ENCODE data around the gene TTC23.
A peak's percentile ranks its signal among the peaks of the same experiment; 100 is the strongest.
"Not testable (repeated sequence)": the region's sequence is repeated elsewhere in the genome, so short reads cannot be mapped to it uniquely, and the experiment has no call there.

TTC23 gene

GRCh38 chr15:99201408-99202175 is 47.8 kb downstream of the TTC23 start:
- DNase-seq, result no peak

GRCh38 chr15:99197856-99198255 is 51.5 kb downstream of the TTC23 start:
- no peak for DNase-seq

- DNase-seq, result not testable (repeated sequence)
Observed at GRCh38 chr15:99192181-99192580, 57.2 kb downstream of the TTC23 start.

GRCh38 chr15:99187936-99188335 is 61.4 kb downstream of the TTC23 start:
- no peak for DNase-seq

- DNase-seq, result no peak
Observed at GRCh38 chr15:99185414-99186130, 63.8 kb downstream of the TTC23 start.

GRCh38 chr15:99182791-99183190 is 66.6 kb downstream of the TTC23 start:
- DNase-seq, result no peak

GRCh38 chr15:99181545-99181971 is 67.8 kb downstream of the TTC23 start:
- peak in 3 of 51 donors; percentile 9 to 10 (median 10) for DNase-seq

GRCh38 chr15:99180964-99181306 is 68.4 kb downstream of the TTC23 start:
- DNase-seq, result no peak

- DNase-seq, result no peak
Observed at GRCh38 chr15:99180086-99180963, 69.1 kb downstream of the TTC23 start.

GRCh38 chr15:99177679-99178078 is 71.7 kb downstream of the TTC23 start:
- DNase-seq, result no peak

GRCh38 chr15:99176757-99177156 is 72.6 kb downstream of the TTC23 start:
- DNase-seq, result no peak

- DNase-seq, result no peak
Observed at GRCh38 chr15:99174567-99175395, 74.6 kb downstream of the TTC23 start.

- DNase-seq, result no peak
Observed at GRCh38 chr15:99172989-99173388, 76.4 kb downstream of the TTC23 start.

- DNase-seq, result no peak
Observed at GRCh38 chr15:99172171-99172570, 77.2 kb downstream of the TTC23 start.

- no peak for DNase-seq
Observed at GRCh38 chr15:99170476-99171065, 78.8 kb downstream of the TTC23 start.

GRCh38 chr15:99169769-99170311 is 79.5 kb downstream of the TTC23 start:
- DNase-seq, result peak in 4 of 51 donors; percentile 11 to 31 (median 16)

GRCh38 chr15:99168601-99169580 is 80.5 kb downstream of the TTC23 start:
- no peak for DNase-seq

GRCh38 chr15:99167640-99168039 is 81.7 kb downstream of the TTC23 start:
- no peak for DNase-seq

- DNase-seq, result no peak
Observed at GRCh38 chr15:99167201-99167600, 82.2 kb downstream of the TTC23 start.

All from hypothalamus (tissue), 51 donors.